Neural progenitor cell (in vitro differentiated cells): ENCODE data around the gene FCGBP. TPM values are rescaled to one million over a fixed set of nuclear protein-coding genes. Genes with fewer than 3 reads are reported as not detected.

Experiments used
- DNase-seq: peaks from one replicate; pipeline ENCODE4 v3.0.0-alpha.2; 2016; ENCODE audit warnings: low spot score
- H2AFZ ChIP-seq: fragments of 200-600 bp; sonication (generic); replicated peaks from 2 replicates; pipeline ENCODE4 v1.6.1; 2016; ENCODE audit warnings: antibody characterized with exemption
- H3F3A ChIP-seq: fragments of 200-600 bp; sonication (generic); 2 replicates; pipeline ENCODE4 v1.6.1; 2016; ENCODE audit warnings: antibody characterized with exemption, low read depth
- H3K27ac ChIP-seq: fragments of 200-600 bp; sonication (generic); 2 replicates; pipeline ENCODE4 v1.5.1; 2016; ENCODE audit warnings: mild to moderate bottlenecking
- H3K27me3 ChIP-seq: fragments of 200-600 bp; sonication (generic); 2 replicates; pipeline ENCODE4 v1.6.1; 2016; ENCODE audit warnings: mild to moderate bottlenecking, moderate library complexity
- H3K36me3 ChIP-seq: fragments of 200-600 bp; sonication (generic); 2 replicates; pipeline ENCODE4 v1.5.1; 2016
- H3K4me1 ChIP-seq: fragments of 200-600 bp; sonication (generic); 2 replicates; pipeline ENCODE4 v1.6.1; 2016; ENCODE audit warnings: mixed run types
- H3K4me2 ChIP-seq: fragments of 200-600 bp; sonication (generic); 2 replicates; pipeline ENCODE4 v1.6.1; 2016
- H3K4me3 ChIP-seq: fragments of 200-600 bp; sonication (generic); 2 replicates; pipeline ENCODE4 v1.5.1; 2016
- H3K79me2 ChIP-seq: fragments of 200-600 bp; sonication (generic); 2 replicates; pipeline ENCODE4 v1.6.1; 2016; ENCODE audit warnings: low read depth
- H3K9ac ChIP-seq: fragments of 200-600 bp; sonication (generic); 2 replicates; pipeline ENCODE4 v1.6.1; 2016
- H3K9me3 ChIP-seq: fragments of 200-600 bp; sonication (generic); 2 replicates; pipeline ENCODE4 v1.5.1; 2016; ENCODE audit warnings: low read depth
- H4K20me1 ChIP-seq: fragments of 200-600 bp; sonication (generic); 2 replicates; pipeline ENCODE4 v1.6.1; 2016; ENCODE audit warnings: low read depth
- H3K27ac Mint-ChIP-seq: 3 replicates; pipeline ENCODE4 v1.8.0; 2021; ENCODE audit warnings: mixed read lengths
- H3K27me3 Mint-ChIP-seq: 2 replicates; pipeline ENCODE4 v1.8.0; 2022; ENCODE audit warnings: low read depth, mild to moderate bottlenecking, inconsistent platforms, moderate library complexity, mixed read lengths; ENCODE audit not compliant: insufficient read depth
- H3K36me3 Mint-ChIP-seq: 3 replicates; pipeline ENCODE4 v1.8.0; 2021; ENCODE audit warnings: mixed read lengths
- H3K4me1 Mint-ChIP-seq: 3 replicates; pipeline ENCODE4 v1.8.0; 2021; ENCODE audit warnings: mixed read lengths
- H3K4me3 Mint-ChIP-seq: 3 replicates; pipeline ENCODE4 v1.8.0; 2021; ENCODE audit warnings: mild to moderate bottlenecking, moderate library complexity, mixed read lengths
- H3K9me3 Mint-ChIP-seq: 3 replicates; pipeline ENCODE4 v1.8.0; 2020; ENCODE audit warnings: mixed read lengths
- EZH2 ChIP-seq: fragments of 200-600 bp; sonication (generic); IDR thresholded peaks from 2 replicates; pipeline ENCODE4 v1.6.1; 2017; ENCODE audit warnings: antibody characterized with exemption, mild to moderate bottlenecking, moderate library complexity
- EZH2phosphoT487 ChIP-seq: fragments of 200-600 bp; sonication (generic); IDR thresholded peaks from 2 replicates; pipeline ENCODE4 v1.6.1; 2017; ENCODE audit warnings: antibody characterized with exemption
- total RNA-seq: library from RNA; depleted of rRNA; stranded (reverse); fragments of >200 nt; gene quantifications from 2 replicates; pipeline ENCODE4 v1.2.3, GENCODE V29; 2015; ENCODE audit warnings: low replicate concordance
- TF ChIP-seq, protein P1 (sequence below): fragments of 200-600 bp; sonication (generic); IDR thresholded peaks from 2 replicates; pipeline ENCODE4 v1.5.1; 2017; ENCODE audit warnings: antibody characterized with exemption, mild to moderate bottlenecking

Gene FCGBP
- total RNA-seq, 1 donor from 2014 or later = 0.06 TPM

DNA sequence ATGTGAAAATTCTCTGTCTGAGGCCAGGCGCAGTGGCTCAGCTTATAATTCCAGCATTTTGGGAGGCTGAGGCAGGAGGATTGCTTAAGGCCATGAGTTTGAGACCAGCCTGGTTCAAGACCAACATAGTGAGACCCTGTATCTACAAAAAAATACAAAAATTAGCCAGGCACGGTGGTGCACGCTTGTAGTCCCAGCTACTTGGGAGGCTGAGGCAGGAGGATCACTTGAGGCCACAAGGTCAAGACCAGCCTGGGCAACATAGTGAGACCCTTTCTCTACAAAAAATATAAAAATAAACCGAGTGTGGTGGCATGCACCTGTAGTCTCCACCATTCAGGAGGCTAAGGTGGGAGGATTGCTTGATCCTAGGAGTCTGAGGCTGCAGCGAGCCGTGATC is 2.2 kb upstream of the FCGBP start:
- Histone ChIP-seq H3K4me3 (no peak overlapping the region), H3K36me3 (no peaks in the 10 kb centered on the region), H3K27me3 (no peaks in the 10 kb centered on the region), H3K4me1 (peaks cover 7% of the 10 kb centered on the region), H3K9me3 (no peaks in the 10 kb centered on the region), H3K79me2 (no peaks in the 10 kb centered on the region), H4K20me1 (no peaks in the 10 kb centered on the region), H2AFZ (no peak overlapping the region), H3K27ac (no peak overlapping the region), H3F3A (peaks cover 5% of the 10 kb centered on the region), H3K9ac (no peak overlapping the region), H3K4me2 (no peak overlapping the region)
- Mint-ChIP-seq H3K27me3 (peaks cover 6% of the 10 kb centered on the region), H3K27ac (no peak overlapping the region), H3K36me3 (no peaks in the 10 kb centered on the region), H3K9me3 (peaks cover 15% of the 10 kb centered on the region), H3K4me1 (peaks cover 5% of the 10 kb centered on the region), H3K4me3 (no peak overlapping the region)
- TF ChIP-seq EZH2 = no peak
- TF ChIP-seq EZH2phosphoT487 = no peak
- TF ChIP-seq, protein P1, sequence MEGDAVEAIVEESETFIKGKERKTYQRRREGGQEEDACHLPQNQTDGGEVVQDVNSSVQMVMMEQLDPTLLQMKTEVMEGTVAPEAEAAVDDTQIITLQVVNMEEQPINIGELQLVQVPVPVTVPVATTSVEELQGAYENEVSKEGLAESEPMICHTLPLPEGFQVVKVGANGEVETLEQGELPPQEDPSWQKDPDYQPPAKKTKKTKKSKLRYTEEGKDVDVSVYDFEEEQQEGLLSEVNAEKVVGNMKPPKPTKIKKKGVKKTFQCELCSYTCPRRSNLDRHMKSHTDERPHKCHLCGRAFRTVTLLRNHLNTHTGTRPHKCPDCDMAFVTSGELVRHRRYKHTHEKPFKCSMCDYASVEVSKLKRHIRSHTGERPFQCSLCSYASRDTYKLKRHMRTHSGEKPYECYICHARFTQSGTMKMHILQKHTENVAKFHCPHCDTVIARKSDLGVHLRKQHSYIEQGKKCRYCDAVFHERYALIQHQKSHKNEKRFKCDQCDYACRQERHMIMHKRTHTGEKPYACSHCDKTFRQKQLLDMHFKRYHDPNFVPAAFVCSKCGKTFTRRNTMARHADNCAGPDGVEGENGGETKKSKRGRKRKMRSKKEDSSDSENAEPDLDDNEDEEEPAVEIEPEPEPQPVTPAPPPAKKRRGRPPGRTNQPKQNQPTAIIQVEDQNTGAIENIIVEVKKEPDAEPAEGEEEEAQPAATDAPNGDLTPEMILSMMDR = no peak
- no peak for DNase-seq

DNA sequence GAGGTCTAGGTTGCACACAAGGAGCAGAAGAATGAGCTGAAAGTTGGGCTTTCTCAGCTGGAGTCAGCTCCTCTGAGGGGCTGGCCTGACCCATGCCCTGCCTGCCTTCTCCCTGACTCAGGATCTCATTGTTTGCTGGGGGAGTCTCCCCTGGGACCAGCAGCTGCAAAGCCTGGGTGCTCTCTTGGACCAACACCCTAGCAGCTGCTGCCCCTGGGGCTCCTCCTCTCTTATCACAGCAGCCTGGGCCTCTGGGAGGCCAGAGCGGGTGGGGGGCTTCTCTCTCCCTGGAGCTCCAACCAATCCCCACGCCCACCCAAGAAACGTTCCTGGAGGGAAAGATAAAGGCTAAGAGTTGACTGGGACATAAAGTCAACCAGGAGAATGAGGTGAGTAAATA is 1.6 kb upstream of the FCGBP start:
- no peaks in the 10 kb centered on the region for H3K79me2 ChIP-seq
- H3K4me2 ChIP-seq = no peak overlapping the region
- no peak overlapping the region for H3K27ac ChIP-seq
- no peak overlapping the region for H3K4me3 ChIP-seq
- H3K9me3 ChIP-seq = no peaks in the 10 kb centered on the region
- H3F3A ChIP-seq = no peaks in the 10 kb centered on the region
- Mint-ChIP-seq H3K27ac (no peak overlapping the region), H3K27me3 (peaks cover 3% of the 10 kb centered on the region), H3K4me3 (no peak overlapping the region), H3K4me1 (no peaks in the 10 kb centered on the region), H3K36me3 (no peaks in the 10 kb centered on the region), H3K9me3 (peaks cover 12% of the 10 kb centered on the region)
- H3K4me1 ChIP-seq = peaks cover 1% of the 10 kb centered on the region
- H3K36me3 ChIP-seq = no peaks in the 10 kb centered on the region
- no peaks in the 10 kb centered on the region for H3K27me3 ChIP-seq
- no peak overlapping the region for H2AFZ ChIP-seq
- TF ChIP-seq EZH2 (no peak), EZH2phosphoT487 (no peak)
- TF ChIP-seq, protein P1 = no peak
- no peaks in the 10 kb centered on the region for H4K20me1 ChIP-seq
- H3K9ac ChIP-seq = no peak overlapping the region
- no peak for DNase-seq

DNA sequence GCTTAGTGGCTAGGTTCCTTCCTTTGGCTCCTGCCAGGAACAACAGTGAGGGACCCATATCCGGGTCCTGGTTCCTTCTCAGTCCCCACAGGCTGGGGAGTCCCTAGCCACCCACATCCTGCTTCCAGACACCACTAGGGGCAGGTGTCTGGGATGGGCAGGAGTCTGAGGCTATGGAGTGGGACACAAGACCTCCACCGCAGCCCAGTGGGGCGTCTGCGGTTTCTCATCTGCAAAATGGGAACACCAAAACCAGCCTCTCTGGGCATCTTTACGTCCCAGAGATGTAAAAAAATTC is 879 bp upstream of the FCGBP start:
- Histone ChIP-seq H3K9me3 (no peaks in the 10 kb centered on the region), H3K27ac (no peak overlapping the region), H3F3A (no peaks in the 10 kb centered on the region), H3K27me3 (no peaks in the 10 kb centered on the region), H3K79me2 (no peaks in the 10 kb centered on the region), H4K20me1 (no peaks in the 10 kb centered on the region), H3K36me3 (no peaks in the 10 kb centered on the region), H3K4me1 (no peaks in the 10 kb centered on the region), H3K4me3 (no peak overlapping the region), H3K4me2 (no peak overlapping the region), H2AFZ (no peak overlapping the region), H3K9ac (no peak overlapping the region)
- peaks cover 6% of the 10 kb centered on the region for H3K9me3 Mint-ChIP-seq
- H3K4me3 Mint-ChIP-seq = no peak overlapping the region
- DNase-seq = no peak
- TF ChIP-seq, protein P1 = no peak
- TF ChIP-seq EZH2phosphoT487 (no peak), EZH2 (no peak)
- H3K27ac Mint-ChIP-seq = no peak overlapping the region
- H3K27me3 Mint-ChIP-seq = peaks cover 3% of the 10 kb centered on the region
- no peaks in the 10 kb centered on the region for H3K36me3 Mint-ChIP-seq
- no peaks in the 10 kb centered on the region for H3K4me1 Mint-ChIP-seq

GRCh38 chr19:39929750-39930149 is 4.7 kb downstream of the FCGBP start:
- H3K4me3 Mint-ChIP-seq = no peak overlapping the region
- H3K4me1 ChIP-seq = no peaks in the 10 kb centered on the region
- H3K36me3 ChIP-seq = no peaks in the 10 kb centered on the region

More at GRCh38 chr19:39929750-39930149, 4.7 kb downstream of the FCGBP start:
- Mint-ChIP-seq H3K4me1 (no peaks in the 10 kb centered on the region), H3K36me3 (no peaks in the 10 kb centered on the region), H3K27me3 (peaks cover 3% of the 10 kb centered on the region), H3K9me3 (no peaks in the 10 kb centered on the region), H3K27ac (no peak overlapping the region)
- no peak for DNase-seq
- TF ChIP-seq, protein P1 = no peak
- TF ChIP-seq EZH2 (no peak), EZH2phosphoT487 (no peak)
- Histone ChIP-seq H4K20me1 (no peaks in the 10 kb centered on the region), H3F3A (no peaks in the 10 kb centered on the region), H3K27me3 (no peaks in the 10 kb centered on the region), H3K9ac (no peak overlapping the region), H3K27ac (no peak overlapping the region), H2AFZ (no peak overlapping the region), H3K9me3 (no peaks in the 10 kb centered on the region), H3K4me2 (no peak overlapping the region), H3K4me3 (no peak overlapping the region), H3K79me2 (no peaks in the 10 kb centered on the region)
